Measurements from ENCODE around the gene BNC2.
"Not testable (repeated sequence)": the region's sequence is repeated elsewhere in the genome, so short reads cannot be mapped to it uniquely, and the experiment has no call there.

Gene BNC2

DNA sequence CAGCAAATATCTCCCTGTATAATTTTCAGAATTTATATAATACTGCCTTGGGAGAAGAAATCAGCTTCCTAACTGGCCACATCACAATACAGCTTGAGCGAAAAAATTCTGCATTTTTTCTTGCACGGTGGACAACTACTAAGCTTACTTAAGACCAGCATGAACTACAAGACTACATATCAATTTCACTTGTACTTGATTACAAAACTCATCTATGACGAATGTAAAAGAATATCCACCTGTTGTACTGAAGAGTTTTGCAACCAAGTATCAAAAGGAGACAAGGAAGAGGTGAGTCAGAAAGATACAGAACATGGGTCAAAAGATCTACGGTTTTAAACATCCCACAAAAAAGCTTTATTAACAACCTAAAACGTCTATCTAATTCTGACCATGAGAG is 279.4 kb downstream of the BNC2 start:
- no peak for DNase-seq

GRCh38 chr9:16585591-16585990 is 284.9 kb downstream of the BNC2 start:
- DNase-seq, result no peak

- DNase-seq, result no peak
Observed at GRCh38 chr9:16579872-16580432, 290.5 kb downstream of the BNC2 start.

- DNase-seq, result no peak
Observed at GRCh38 chr9:16575986-16576245, 294.6 kb downstream of the BNC2 start.

- DNase-seq, result no peak
Observed at GRCh38 chr9:16575142-16575985, 295.1 kb downstream of the BNC2 start.

DNA sequence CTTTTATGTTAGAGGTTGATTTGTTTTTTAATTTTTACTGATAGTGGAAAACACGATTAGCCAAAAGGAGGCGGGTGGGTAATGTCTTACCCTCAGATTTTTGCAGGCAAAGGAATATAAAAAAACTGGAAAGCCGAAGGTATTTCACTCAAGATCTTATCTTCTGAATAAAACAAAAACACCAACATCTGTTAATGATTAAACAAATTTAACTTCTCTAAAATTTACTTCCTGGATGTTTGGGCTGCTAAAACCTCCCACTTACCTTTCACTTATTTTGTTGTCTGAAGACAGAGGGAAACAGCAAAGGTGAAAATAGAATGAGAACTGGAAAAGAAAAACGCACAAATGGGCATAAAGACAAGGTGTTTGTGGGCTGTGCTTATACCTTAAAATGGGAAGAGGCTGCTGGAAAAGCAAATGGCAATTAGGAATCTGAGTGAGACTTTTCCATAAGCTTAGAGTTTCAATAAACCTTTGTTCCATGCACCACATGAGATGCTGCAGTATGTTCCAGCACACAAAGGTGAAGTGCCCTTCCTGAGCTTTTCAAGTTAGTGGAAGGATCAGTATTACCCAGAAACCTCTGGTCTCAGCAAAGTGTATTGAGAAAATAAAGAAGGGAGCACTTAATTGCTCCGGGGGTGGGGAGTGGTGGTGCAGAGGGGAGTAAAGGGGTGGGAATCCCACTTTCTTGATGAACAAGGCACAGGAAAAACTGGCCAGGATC is 298.3 kb downstream of the BNC2 start:
- DNase-seq, result no peak

GRCh38 chr9:16571127-16571802 is 299.2 kb downstream of the BNC2 start:
- DNase-seq, result peak; percentile 31

DNA sequence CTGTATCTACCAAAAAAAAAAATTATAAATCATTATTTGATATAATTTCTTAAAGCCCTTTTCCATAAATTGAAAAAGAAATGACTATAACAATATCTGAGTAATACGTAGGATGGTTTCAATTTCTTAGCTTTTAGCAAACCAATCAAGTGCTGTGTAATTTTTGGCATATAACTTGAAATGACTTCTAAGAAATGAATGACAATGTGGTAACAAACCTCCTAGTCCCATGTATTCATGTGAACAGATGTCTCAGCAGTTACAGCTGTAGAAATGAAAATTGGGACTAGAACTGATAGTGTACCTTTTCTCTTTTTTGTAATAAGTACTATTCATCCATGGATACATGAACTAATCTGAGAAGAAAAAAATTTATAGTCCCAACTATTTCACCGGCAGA is 307.0 kb downstream of the BNC2 start:
- DNase-seq, result no peak

GRCh38 chr9:16561121-16561520 is 309.3 kb downstream of the BNC2 start:
- no peak for DNase-seq

GRCh38 chr9:16559418-16560188 is 310.9 kb downstream of the BNC2 start:
- no peak for DNase-seq

DNA sequence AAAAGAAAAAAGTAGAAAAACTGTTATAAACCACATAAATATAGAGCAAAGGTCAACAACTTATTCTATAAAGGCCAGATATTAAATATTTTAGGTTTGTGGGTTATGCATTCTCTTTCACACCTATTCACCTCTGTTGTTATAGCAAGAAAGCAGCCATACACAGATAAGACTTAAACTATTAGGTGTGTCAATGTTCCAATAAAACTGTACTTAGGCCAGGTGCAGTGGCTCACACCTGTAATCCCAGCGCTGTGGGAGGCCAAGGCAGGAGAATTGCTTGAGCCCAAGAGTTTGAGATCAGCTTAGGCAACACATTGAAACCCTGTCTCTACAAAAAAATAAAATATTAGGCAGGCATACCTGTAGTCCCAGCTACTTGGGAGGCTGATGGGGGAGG is 314.7 kb downstream of the BNC2 start:
- no peak for DNase-seq

- DNase-seq, result no peak
Observed at GRCh38 chr9:16553869-16554540, 316.5 kb downstream of the BNC2 start.

DNA sequence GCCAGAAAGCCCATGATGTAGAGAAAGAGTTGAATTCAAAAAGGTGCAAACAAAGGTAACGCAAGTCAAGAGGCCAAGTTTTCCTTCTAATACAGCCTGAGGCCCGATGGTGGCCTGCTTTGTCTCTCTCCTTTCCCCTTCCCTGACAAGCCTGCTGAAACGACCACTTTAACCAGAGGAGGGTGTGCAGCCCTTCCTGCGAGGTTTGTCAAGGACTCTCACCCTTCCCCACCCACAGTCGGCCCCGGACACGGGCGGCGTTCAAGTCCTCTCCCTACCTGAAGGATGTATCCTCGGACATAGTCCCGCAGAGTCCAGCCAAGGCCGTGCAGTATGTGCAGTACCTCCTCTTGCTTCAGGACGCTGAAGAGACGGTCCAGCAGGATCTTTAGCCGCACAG is 318.2 kb downstream of the BNC2 start:
- DNase-seq, result no peak

- no peak for DNase-seq
Observed at GRCh38 chr9:16551692-16552091, 318.8 kb downstream of the BNC2 start.

DNA sequence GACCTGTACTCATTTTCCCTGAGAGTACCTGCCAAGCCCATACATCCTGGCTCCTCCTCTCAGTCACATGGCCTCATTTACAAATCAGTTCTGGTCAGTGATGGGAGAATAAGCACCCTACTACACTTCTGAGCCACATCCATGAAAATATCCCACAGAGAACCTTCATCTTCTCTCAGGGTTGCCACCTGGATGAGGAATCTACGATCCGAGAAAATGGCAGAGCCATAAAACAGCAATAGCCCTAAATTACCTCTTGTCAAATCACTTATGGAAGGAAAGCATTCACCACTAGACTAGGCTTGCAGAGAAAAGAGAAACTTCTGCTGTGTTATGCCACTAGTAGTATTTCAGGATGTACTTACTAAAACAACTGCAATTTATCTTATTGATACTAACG is 324.8 kb downstream of the BNC2 start:
- no peak for DNase-seq

DNA sequence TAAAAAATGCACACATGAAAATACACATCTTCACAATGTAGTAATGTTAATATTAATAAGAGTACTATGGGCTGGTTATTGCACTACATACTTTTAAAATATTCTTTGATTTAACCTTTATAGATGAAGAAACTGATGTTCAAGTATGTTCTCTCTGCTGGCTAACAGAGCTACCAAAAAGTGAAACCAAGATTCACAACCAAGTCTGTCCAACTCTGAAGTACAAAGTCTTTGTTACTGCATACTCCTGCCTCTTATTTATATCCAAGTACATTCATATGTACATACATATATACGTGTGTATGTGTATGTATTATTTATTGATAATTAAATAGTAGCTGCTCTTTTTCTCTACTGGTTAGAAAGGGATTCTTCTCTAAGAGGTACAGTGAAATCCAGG is 325.6 kb downstream of the BNC2 start:
- no peak for DNase-seq

GRCh38 chr9:16543686-16544085 is 326.8 kb downstream of the BNC2 start:
- DNase-seq, result no peak

DNA sequence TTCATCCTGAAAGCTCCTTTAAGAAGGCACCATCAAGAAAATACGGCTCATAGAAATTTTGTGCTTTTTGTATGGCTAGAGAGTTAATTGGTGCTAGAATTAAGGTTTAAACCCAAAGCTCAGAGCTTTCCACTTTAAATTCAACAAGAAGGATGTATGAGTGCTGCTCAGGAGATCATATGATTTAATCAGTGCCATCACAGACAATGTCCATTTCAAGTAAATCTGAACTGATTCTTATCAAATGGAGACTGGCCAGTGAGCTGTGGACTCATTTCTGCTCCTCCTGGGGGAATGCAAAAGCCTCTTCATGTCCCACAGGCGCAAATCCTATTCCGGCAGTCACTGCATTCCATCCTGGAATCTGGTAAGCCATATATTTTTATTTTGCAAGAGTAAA is 327.2 kb downstream of the BNC2 start:
- no peak for DNase-seq

- no peak for DNase-seq
Observed at GRCh38 chr9:16542290-16542689, 328.2 kb downstream of the BNC2 start.

DNA sequence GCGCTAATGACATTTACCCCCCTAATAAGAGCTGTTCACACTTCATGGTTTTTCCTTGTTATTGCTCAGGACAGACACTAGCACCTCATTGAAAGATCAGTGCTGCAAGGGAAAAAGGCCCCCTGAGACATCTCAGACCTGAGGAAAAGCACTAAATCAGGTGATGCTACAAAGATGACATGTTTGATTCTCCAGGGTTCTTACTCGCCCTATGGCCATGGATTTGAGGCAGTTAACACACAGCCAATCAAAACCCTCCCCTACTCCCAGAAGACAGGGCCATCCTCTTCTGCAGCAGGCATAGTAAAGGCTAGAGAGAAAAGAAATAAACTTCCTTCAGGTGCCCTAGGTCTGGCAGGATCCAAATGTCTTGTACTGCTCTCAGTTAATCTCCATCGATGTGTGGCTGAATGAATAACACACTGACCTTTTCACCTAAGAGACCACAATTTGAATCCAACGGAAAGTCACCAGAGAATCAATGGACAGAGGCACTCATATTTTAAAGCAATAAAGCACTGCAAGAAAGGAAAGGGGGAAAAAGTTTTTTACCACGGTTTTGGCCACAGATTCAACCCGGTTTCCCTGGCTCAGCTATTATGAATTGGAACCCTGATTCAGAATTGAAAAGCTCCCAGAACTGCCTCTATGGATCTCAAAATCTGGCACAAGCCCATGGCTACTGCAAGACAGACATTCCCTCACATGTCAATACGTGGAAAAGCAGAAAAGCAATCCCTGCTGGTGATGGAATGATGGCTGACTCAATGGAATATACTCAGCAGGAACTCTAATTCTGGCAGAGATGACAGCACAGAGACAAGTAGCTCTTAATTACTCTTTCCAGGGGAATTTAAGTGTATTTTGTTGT is 329.5 kb downstream of the BNC2 start:
- DNase-seq, result no peak

DNA sequence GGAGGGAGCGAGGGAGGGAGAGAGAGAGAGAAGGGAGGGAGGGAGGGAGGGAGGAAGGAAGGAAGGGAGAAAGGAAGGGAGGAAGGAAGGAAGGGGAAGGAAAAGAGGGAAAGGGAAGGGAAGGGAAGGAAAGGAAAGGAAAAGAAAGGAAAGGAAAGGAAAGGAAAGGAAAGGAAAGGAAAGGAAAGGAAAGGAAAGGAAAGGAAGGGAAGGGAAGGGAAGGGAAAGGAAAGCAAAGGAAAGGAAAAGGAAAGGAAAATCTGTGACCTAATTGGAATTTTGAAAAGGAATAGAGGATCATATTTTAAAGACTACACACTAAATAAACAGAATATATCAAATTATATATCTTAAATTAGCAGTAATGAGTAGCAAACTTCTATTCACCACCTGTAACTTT is 330.8 kb downstream of the BNC2 start:
- not testable (repeated sequence) for DNase-seq

Measured in right kidney (tissue), 1 donor.